GM12875 (cell line): Measurements from ENCODE around the gene INSYN2B.
"Not testable (repeated sequence)": the region's sequence is repeated elsewhere in the genome, so short reads cannot be mapped to it uniquely, and the experiment has no call there.

Experiments
- H3K4me3 ChIP-seq: one replicate; pipeline ENCODE4 v1.5.1; 2011; ENCODE audit warnings: low read depth, low read length, control low read depth
- TF ChIP-seq, protein P1 (sequence below): IDR thresholded peaks from 2 replicates; pipeline ENCODE4 v1.5.1; 2011; ENCODE audit warnings: low read depth, mild to moderate bottlenecking, control low read depth, inconsistent platforms, low read length, moderate library complexity, borderline replicate concordance; ENCODE audit not compliant: insufficient read depth

Gene INSYN2B

DNA sequence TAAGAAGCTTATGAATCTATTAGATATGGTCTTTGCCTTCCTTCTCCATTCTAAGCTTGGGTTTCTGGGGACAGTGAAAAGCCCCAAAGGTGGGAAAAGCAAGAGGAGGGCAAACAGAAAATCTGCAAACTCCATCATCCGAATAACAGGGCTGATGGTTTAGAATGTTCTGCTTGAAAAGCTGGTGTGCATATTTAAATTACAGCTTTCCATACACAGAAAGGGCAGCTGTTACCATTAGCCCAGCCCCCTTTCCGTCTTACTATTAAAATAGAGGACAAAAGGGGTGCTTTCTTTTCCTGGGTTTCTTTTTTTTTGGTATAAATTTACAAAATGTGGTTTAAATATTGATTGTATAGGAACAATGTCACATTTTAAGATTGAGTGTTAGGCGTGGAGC is 22.0 kb downstream of the INSYN2B start:
- TF ChIP-seq, protein P1, sequence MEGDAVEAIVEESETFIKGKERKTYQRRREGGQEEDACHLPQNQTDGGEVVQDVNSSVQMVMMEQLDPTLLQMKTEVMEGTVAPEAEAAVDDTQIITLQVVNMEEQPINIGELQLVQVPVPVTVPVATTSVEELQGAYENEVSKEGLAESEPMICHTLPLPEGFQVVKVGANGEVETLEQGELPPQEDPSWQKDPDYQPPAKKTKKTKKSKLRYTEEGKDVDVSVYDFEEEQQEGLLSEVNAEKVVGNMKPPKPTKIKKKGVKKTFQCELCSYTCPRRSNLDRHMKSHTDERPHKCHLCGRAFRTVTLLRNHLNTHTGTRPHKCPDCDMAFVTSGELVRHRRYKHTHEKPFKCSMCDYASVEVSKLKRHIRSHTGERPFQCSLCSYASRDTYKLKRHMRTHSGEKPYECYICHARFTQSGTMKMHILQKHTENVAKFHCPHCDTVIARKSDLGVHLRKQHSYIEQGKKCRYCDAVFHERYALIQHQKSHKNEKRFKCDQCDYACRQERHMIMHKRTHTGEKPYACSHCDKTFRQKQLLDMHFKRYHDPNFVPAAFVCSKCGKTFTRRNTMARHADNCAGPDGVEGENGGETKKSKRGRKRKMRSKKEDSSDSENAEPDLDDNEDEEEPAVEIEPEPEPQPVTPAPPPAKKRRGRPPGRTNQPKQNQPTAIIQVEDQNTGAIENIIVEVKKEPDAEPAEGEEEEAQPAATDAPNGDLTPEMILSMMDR, result no peak
- H3K4me3 ChIP-seq, result no peak overlapping the region

DNA sequence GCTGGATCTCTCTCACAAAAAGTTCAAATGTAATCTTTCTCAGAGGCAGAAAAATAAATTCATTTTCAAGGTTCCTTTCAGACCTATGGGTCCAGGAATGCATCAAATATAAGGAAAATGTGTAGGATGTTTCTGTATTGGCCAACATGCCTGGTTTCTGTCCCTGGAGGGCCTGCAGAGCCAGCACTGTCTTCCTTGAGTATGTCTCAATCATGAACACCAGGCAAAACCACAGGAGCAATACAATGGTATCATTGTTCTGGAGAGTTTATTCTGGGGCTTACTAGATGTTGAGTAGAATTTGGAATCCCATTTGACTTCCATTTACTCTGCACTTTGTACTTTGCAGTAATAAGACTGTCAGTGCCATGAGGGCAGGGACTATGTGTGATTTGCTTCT is 23.5 kb downstream of the INSYN2B start:
- no peak overlapping the region for H3K4me3 ChIP-seq
- TF ChIP-seq, protein P1, result no peak

DNA sequence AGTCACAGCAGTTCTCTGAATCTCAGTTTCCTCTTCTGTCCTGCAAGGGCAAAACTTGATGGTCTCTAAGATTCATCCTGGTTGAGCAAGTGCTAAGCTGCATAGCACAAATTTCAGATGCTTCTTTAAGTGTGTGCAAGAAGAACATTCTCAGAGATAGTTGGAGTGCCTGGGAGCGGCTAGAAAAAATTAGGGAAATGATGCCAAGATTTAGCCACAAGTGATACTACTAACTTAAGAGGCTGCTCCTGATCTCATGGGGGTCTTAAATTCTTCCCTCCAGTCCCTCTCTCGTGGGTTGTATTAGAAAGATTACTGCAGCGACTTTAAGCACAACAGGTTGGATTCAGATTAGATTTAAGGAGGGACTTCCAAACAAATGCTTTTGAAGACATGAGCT is 24.2 kb downstream of the INSYN2B start:
- H3K4me3 ChIP-seq, result no peak overlapping the region
- TF ChIP-seq, protein P1, result no peak

DNA sequence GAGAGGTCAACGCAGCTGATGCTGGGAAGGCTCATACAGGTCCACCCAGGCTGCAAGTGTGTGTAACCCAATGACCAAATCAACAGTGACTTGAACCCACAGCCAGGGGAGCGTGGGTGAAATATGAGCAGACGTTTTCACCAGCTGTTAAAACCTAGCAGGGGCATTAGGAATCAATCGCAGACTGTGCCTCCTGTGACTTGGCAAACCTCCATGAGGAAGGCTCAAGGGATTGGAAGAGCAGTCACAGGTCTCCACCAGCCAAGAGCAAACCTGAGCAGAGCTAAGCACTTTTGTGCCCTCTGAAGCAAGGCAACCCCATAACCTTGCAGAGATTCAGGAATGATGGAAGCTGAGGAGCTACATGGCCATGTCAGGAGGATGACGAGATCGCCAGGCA is 25.5 kb downstream of the INSYN2B start:
- TF ChIP-seq, protein P1, result no peak
- H3K4me3 ChIP-seq, result no peak overlapping the region

DNA sequence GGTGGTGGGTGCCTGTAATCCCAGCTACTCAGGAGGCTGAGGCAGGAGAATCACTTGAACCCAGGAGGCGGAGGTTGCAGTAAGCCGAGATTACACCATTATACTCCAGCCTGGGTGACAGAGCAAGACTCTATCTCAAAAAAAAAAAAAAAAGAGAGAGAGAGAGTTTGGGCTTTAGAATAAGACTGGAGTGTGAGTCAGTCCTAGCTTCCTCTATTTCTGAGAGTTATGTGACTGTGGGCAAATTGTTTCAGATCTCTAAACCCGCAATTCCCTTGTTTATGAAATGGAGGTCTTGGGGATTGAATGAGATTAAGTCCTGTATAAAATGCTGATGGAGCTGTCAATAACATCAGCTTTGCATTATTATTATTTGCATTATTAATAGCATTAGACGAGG is 27.1 kb downstream of the INSYN2B start:
- H3K4me3 ChIP-seq, result not testable (repeated sequence)

DNA sequence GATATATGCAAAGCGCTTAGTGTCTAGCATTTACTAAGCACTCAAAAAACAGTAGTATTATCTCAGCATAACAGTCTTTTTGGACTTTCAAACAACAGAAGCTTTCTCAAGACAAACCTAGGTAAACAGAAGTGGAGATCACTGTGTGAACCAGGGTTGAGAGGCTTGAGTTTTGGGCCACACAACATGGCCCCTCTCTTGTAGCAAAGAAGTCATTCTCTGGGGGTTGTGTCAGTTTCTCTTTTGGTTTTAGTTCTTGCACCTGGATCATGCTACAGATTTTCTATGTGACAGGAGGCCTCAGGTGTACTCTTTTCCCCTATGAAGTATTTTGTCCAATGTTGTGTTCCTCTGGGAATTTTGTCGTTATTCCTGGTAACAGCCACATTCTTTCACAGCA is 30.0 kb downstream of the INSYN2B start:
- H3K4me3 ChIP-seq, result no peak overlapping the region
- TF ChIP-seq, protein P1, result no peak

DNA sequence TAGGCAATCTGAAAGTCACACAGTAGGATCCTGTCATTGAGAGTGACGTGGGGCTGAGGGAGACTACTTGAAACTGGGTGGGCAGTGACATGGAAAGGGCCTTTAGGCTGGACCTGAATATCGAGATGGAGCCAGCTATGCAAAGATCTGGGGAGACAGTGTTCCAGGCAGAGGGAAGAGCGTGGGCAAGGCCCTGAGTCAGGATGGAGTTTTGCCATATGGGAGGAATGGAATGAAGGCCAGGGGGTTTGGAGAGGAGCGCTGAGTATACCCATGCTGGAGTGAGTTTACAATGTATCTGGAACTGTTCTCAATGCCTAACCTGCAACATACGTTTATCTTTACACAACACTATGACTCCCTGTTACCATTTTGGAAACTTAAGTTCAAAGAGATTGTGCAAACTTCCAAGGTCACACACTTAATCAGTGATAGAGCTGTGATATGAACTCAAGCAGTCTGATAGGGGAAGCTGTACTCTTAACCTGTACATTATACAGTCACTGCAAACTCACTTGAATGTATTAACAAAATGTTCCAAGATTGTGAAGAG is 33.5 kb downstream of the INSYN2B start:
- no peak overlapping the region for H3K4me3 ChIP-seq
- TF ChIP-seq, protein P1, result no peak

DNA sequence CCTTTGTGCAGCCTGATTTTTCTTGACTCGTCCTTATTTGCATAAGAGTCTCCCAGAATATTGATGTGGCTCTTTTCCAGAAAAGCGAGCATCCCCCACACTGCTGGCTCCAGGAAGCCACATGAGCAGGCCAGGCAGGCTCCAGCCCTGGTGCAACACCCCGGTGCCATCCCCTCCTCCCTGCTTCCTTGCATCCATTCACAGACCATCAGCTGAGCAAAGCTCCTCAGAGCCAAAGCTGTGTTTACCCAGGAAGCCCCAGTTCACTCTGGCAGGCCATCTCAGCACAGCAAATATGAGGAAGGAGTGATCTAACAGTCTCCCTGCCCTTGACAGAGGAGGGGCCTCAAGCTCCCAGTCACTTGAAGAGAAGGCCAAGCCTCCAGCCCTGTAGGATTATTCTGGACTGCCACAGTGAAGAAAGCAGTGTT is 34.4 kb downstream of the INSYN2B start:
- no peak overlapping the region for H3K4me3 ChIP-seq
- TF ChIP-seq, protein P1, result no peak
